Stimulated activated CD4-positive, alpha-beta T cell treated with anti-CD3 and anti-CD28 coated beads, TNF-alpha, amount 100 ng/mL, for 4 hours (primary cell): ENCODE data around the gene LRRC37A2.
"Not testable (repeated sequence)": the region's sequence is repeated elsewhere in the genome, so short reads cannot be mapped to it uniquely, and the experiment has no call there.

Experiments used
- DNase-seq, 3 experiments: peaks; one replicate each; pipeline ENCODE4 v3.0.0-alpha.2; 2020; ENCODE audit warnings: low read depth in 3 of 3

The LRRC37A2 gene

DNA sequence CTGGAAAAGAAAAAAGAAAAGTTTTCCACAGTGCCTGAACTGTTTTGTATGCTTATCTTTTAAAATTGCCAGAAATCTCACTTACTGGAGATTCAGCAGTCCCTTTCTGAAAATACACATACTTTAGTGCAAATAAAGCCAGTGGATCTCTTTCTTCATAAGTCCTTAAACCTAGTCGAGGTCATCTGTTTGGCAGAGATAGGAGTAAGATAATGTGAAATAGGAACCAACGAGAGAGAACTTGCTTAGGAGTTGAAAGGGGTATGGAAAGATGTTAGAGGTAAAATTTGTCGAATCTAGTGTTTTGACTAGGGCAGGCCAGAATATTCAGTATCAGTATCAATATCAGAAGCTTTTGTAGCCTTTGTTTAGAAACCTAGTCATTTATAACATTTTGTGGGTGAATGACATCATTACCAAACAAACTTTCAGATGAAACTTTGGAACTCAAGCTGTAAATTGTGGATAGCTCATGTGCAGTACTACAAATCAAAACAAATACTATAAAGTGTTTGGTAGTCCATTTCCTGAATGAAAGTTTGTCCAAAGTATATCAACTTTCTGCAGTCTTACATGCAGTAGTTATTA lies 86.2 kb downstream of the LRRC37A2 start:
- DNase-seq: not testable (repeated sequence)

DNA sequence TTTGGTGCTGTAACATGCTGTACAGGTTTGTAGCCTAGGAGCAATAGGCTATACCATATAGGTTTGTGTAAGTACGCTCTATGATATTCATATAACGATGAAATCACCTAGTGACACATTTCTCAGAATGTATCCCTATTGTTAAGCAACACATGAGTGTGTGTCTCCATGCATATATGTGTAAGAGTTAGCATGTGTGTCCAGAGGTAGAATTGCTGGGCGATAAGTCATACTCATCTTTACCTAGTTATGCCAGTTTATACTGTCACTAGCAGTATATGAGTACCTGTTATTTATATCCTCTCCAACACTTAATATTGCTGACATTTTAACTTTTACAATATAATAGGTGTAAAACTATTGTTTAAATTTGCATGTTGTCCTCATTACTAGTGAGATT lies 88.5 kb downstream of the LRRC37A2 start:
- DNase-seq: not testable (repeated sequence)

DNA sequence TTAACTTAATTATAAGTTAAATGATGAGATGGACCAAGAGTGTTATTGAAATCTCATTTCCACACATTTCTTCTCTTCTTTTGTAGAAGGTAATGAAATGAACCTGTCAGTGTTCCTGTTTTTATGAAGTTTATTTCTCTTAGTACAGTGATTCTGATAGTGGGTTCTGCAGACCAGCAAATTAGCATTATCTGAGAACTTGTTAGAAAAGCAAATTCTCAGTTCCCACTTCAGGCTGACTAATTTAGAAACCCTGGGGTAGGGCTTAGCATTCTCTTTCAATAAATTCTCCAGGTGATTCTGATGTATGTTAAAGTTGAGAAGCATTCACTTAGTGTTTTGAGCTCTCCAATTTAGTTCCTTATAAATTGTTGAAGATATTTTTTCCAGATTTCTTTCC lies 90.9 kb downstream of the LRRC37A2 start:
- DNase-seq: not testable (repeated sequence)
